ENCODE measurements around the gene ANKRD50.

The ANKRD50 gene, protein sequence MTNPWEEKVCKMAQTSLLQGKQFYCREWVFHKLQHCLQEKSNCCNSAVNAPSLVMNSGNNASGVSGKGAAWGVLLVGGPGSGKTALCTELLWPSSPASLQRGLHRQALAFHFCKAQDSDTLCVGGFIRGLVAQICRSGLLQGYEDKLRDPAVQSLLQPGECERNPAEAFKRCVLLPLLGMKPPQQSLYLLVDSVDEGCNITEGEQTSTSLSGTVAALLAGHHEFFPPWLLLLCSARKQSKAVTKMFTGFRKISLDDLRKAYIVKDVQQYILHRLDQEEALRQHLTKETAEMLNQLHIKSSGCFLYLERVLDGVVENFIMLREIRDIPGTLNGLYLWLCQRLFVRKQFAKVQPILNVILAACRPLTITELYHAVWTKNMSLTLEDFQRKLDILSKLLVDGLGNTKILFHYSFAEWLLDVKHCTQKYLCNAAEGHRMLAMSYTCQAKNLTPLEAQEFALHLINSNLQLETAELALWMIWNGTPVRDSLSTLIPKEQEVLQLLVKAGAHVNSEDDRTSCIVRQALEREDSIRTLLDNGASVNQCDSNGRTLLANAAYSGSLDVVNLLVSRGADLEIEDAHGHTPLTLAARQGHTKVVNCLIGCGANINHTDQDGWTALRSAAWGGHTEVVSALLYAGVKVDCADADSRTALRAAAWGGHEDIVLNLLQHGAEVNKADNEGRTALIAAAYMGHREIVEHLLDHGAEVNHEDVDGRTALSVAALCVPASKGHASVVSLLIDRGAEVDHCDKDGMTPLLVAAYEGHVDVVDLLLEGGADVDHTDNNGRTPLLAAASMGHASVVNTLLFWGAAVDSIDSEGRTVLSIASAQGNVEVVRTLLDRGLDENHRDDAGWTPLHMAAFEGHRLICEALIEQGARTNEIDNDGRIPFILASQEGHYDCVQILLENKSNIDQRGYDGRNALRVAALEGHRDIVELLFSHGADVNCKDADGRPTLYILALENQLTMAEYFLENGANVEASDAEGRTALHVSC (N-terminal part only)

DNA sequence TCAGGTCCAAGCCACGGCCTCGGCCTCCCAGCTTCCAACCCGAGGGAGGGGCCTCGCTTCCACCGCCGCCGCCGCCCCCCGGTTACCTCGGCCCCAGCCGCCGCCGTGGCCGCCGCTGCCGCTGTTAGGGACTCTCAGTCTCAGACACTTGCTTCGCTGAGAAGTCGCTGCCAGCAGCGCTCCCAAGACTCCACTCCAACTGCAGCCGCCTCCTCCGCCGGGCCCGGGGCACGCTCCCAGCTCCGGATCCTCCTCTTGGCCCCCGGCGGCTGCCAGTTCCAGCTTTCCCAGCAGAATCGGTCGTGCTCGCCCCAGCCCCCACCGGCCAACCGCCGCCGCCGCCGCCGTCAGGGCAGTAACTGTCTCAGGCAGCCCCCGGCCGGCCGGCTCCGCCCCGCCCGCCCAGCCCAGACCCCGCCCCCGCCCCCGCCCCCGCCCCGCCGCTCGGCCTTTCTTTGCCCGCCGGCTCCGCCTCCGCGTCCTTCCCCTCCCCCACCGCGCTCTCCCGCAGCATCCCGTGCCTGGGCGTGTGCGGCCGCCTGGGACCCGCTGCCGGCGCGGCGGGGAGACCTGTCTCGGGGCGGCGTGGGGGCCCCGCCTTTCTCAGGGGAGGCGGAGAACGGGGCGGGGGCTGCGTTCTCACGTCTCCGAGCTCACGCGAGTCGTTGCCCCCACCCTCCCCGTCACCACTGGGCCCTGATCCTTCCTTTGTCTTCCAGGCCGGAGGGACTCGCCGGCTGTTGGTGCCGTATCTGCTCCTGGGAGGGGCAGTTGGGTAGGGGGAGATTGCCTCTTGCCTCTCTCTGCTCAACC, at the start of gene ANKRD50:
Gene ANKRD50, minus strand, starts transcription at position 361 of the 813 bp plus-strand sequence. CDS start 2,221 bp downstream, outside the sequence.
- peak; percentile 62 for DNase-seq

DNA sequence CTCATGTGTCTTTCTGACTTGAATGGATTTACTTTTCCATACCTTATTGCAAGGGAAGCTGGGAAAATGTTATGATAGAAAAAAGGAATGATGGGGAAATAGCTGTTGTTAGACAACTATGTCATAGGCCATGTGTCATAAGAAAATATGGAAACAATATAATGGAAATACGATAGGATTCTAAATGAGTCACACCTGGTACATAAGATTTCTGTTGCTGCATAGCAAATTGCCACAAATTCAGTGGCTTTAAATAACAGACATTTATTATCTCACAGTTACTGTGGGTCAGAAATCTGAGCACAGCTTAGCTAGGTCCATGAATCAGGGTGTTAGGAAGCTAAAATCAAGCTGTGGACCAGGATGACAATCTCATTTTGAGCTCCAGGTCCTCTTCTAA, 44.6 kb upstream of the ANKRD50 start:
- DNase-seq = no peak

DNA sequence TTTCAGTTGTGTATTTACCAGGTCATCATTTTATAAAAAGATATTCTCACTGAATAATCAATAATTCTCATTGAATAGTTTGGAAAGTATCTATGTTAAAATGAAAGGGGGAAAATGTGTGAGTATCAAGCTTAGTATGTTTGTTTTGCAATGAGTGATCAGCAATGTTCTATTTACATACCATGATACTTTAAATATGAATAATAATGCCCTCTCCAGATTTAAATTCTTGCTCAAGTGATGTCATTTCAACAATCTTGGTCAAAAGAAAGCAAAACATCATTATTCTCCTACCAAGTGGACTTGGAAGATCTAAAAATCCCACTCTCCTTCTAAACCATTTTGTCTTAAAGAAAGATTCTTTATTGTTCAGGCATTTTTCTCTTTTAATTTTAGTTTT, 42.1 kb upstream of the ANKRD50 start:
- no peak for DNase-seq

DNA sequence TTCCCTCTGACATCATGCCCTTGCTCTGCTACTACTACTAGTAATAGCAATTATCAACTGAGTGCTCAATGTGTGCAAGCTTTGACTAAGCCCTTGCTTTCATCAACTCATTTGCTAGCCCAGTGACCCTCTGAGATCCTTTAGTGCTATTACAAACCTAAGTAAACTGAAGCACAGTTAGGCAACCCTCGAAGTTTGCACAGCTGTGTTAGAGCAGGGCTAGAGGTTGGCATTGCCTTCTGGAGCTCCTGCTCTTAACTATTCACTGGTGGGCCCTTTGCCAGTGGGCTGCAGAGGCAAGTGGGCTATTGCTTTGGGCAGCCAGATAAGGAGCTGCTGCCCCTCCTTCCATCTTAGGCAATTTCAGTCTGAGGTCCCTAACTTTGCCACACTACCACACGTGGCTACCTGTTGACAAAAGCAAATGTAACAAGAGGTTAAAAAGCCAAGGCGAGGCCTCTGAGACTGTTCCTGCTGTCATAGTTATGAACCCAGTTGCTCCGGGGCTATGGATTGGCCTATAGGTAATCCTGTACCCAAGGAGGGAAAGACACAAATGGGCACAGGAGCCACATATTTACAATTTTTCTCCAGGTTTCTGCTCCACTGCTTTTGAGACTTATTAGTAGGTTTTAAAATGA, 41.5 kb upstream of the ANKRD50 start:
- no peak for DNase-seq

GRCh38 chr4:124749421-124749820, 36.9 kb upstream of the ANKRD50 start:
- no peak for DNase-seq

GRCh38 chr4:124748965-124749364, 36.4 kb upstream of the ANKRD50 start:
- DNase-seq = peak; percentile 12

DNA sequence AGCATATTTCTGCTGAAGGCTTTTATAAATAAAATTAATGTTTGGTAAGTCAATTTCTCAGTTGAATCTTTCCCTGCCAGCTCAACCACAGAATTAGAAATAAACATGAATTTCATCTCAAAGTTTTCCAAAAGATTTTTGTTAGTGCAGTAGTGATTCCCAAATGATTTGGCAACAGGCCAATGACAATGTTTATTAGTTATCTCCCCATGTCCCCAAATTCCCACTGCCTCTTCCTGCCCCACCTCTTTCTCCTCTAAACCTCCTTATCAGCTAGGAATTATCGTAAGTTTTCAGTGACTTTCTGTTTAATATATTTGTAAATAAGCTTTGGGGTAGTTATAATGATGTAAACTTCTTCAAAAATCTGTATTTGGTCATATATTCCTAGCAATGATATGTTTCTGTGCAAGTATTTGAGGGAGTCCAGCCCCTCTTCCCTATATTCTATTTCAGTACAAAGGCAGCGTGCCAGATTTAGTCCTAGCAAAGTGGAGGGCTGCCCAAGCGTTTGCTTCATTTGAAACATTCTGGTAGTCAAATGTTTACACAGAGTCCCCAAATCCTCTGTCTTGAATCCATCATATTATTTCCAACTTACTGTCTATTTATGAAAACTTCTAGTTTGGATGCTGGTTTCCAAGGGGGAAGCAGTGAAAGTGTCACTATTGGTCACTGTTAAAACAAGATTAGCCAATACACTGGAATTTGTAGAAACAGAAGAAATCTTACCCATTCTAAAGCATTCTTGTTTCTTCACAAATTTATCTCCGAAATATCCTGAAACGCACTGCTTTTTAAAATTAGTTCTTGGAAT, 33.7 kb upstream of the ANKRD50 start:
- no peak for DNase-seq

- no peak for DNase-seq
Measured at GRCh38 chr4:124743711-124744110, 31.2 kb upstream of the ANKRD50 start.

- no peak for DNase-seq
Measured at GRCh38 chr4:124740501-124740900, 28.0 kb upstream of the ANKRD50 start.

DNA sequence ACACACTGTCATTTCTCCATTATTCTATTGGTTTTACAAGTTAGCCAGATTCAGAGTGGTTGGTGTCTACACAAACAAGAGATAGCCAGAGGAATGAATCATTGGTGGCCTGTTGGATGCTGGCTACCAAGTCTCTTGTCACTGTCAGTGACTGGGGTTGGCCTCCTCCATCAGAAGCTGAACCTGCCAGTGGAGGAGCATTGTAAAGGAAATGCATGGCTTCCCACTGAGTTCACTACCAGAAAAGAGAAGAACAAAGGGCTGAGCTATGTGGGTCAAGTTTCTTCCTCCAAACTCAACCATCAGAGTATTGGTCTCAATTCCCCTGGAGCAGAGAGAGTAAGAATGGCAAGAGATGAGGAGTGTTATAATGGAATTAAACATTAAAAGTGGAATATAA, 26.5 kb upstream of the ANKRD50 start:
- DNase-seq = no peak

GRCh38 chr4:124737619-124738018, 25.1 kb upstream of the ANKRD50 start:
- no peak for DNase-seq

- no peak for DNase-seq
Measured at GRCh38 chr4:124736526-124736925, 24.0 kb upstream of the ANKRD50 start.

DNA sequence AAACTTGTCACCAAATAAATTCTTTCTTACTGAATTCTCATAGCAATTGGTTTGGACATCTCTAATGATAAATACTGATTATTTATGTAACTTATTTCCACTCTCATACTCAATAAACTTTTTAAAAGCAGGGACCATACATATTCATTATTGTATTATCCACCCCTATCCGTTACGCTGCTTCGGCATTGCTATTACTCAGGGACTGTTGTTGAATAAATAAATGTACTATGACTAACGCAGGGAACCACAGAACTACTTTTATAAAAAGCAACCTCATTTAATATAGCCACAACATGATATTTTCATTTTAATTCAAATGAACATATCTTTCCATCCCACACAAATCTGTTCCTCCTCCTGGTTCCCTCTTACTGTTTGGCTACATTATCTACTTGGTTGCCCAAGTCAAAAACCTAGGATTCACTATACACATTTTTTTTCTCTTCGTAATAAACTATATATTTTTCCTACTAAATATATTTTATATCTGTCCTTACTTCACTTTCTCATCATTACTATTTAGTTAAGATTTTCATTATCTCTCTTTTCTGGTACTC, 14.9 kb upstream of the ANKRD50 start:
- DNase-seq = no peak

- no peak for DNase-seq
Measured at GRCh38 chr4:124726269-124726668, 13.7 kb upstream of the ANKRD50 start.

- DNase-seq = no peak
Measured at GRCh38 chr4:124722071-124722470, 9.5 kb upstream of the ANKRD50 start.

DNA sequence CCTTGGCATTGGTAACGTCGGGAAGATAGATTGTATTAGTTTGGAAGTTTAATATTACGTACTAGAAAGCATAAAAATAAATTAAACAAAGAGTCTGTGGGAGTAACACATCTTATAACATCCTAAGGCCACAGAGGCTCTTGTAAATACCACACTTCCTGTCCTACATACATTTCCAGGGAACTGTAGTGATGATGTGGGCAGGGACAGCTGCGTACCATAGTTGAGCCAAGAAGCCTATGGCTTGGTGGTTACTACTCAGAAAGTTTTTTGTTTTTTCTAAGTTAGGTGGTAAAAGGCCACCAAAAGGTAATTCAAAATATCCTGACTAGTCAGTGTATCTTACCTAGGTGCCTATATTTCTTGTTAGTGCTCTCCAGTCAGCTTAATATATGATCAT, 4.6 kb upstream of the ANKRD50 start:
- DNase-seq = no peak

GRCh38 chr4:124713185-124713592, 657 bp upstream of the ANKRD50 start:
- DNase-seq = peak; percentile 53

GRCh38 chr4:124711471-124712371, 811 bp downstream of the ANKRD50 start:
- DNase-seq = peak; percentile 84

DNA sequence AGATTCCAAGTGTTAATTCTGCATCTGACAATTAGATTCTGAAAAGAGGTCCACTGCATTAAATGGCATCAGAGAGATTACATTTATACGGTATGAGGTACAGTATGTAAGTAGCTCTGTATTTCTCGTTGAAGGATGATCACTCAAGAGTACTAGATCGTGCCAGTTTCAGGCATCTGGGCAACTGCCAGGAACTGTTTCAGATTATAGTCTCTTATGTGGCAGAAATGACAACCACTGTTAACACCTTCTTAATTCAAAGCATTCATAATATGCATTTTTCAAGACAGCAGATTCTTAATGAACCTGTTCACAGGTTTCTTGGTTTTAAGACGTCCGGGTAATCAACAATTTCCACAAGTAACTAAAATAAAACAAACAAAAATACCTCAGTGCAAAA, 1.6 kb downstream of the ANKRD50 start:
- no peak for DNase-seq

All from MV-4-11 (cell line).